Measurements from ENCODE around the gene NOSIP.

- TF ChIP-seq POLR2A (IDR thresholded peaks at IDR 0.05), result no peak
- no peak for TF ChIP-seq CTCF (IDR thresholded peaks at IDR 0.05)
- TF ChIP-seq POLR2AphosphoS5 (IDR thresholded peaks at IDR 0.05), result no peak
These were observed 37.9 kb downstream of the NOSIP start for GRCh38 chr19:49542446-49542845.

All from upper lobe of left lung (tissue), 4 donors.